ENCODE results near the gene MYL1. TPM values are rescaled to one million over a fixed set of nuclear protein-coding genes. Genes with fewer than 3 reads are reported as not detected.

Gene MYL1
- total and polyA plus RNA-seq, 2 of the 4 experiments (the other 2 are of a cell fraction) = not detected

Small RNAs within 50 kb of the gene (microRNA-seq; reads per million reads assigned to microRNA genes)
- not detected for gene RF00019 (ENCODE audit: insufficient read depth, insufficient read length)

Small RNAs within 50 kb of the gene (small RNA-seq; reads per million reads assigned to genes)
- gene RF00019 = 0 reads per million in 5 experiments

Other genes with a start within 250 kb of the MYL1 start
- gene KANSL1L, start 143.8 kb downstream of the MYL1 start, total RNA-seq (2012; rRNA removed) = 7.2 and 8.1 TPM in 2 replicates
- 2.0 and 3.1 TPM in 2 replicates for gene KANSL1L, start 143.8 kb downstream of the MYL1 start, polyA plus RNA-seq (2012; rRNA removed)
- not detected in 2 replicates for gene ACADL, start 89.7 kb downstream of the MYL1 start, total RNA-seq (2012; rRNA removed)
- gene ACADL, start 89.7 kb downstream of the MYL1 start, polyA plus RNA-seq (2012; rRNA removed) = not detected in 2 replicates
- 46.4 and 53.8 TPM in 2 replicates for gene LANCL1, start 161.6 kb upstream of the MYL1 start, total RNA-seq (2012; rRNA removed)
- 24.6 and 29.7 TPM in 2 replicates for gene LANCL1, start 161.6 kb upstream of the MYL1 start, polyA plus RNA-seq (2012; rRNA removed)
- 18.6 and 20.1 TPM in 2 replicates for gene CPS1, start 241.4 kb upstream of the MYL1 start, total RNA-seq (2012; rRNA removed)
- 4.3 and 5.4 TPM in 2 replicates for gene CPS1, start 241.4 kb upstream of the MYL1 start, polyA plus RNA-seq (2012; rRNA removed)

Measured in IMR-90 (cell line).